HG02571 (cell line): Measurements from ENCODE around the gene CDKN2D.
A peak's percentile ranks its signal among the peaks of the same experiment; 100 is the strongest.
"Not testable (repeated sequence)": the region's sequence is repeated elsewhere in the genome, so short reads cannot be mapped to it uniquely, and the experiment has no call there.

Experiments
- ATAC-seq: cut with Tn5 transposase; IDR thresholded peaks from one replicate; pipeline ENCODE4 v1.9.1; 2021; ENCODE audit warnings: mild to moderate bottlenecking, moderate library complexity; ENCODE audit not compliant: unreplicated experiment

The CDKN2D gene

GRCh38 chr19:10582091-10582490 lies 13.3 kb upstream of the CDKN2D start:
- no peak for ATAC-seq

GRCh38 chr19:10580979-10581631 lies 12.3 kb upstream of the CDKN2D start:
- ATAC-seq: no peak

- ATAC-seq: no peak
Observed at GRCh38 chr19:10577951-10578350, 9.2 kb upstream of the CDKN2D start.

- no peak for ATAC-seq
Observed at GRCh38 chr19:10575011-10575716, 6.4 kb upstream of the CDKN2D start.

GRCh38 chr19:10574462-10574861 lies 5.7 kb upstream of the CDKN2D start:
- ATAC-seq: no peak

GRCh38 chr19:10573793-10574192 lies 5.0 kb upstream of the CDKN2D start:
- ATAC-seq: not testable (repeated sequence)

GRCh38 chr19:10568062-10568825 lies 535 bp downstream of the CDKN2D start:
- ATAC-seq: peak; percentile 1

GRCh38 chr19:10567656-10568055 lies 1.1 kb downstream of the CDKN2D start:
- no peak for ATAC-seq

GRCh38 chr19:10566658-10567410 lies 1.9 kb downstream of the CDKN2D start:
- ATAC-seq: no peak

GRCh38 chr19:10566408-10566657 lies 2.4 kb downstream of the CDKN2D start:
- no peak for ATAC-seq

- peak; percentile 58 for ATAC-seq
Observed at GRCh38 chr19:10565567-10566407, 3.0 kb downstream of the CDKN2D start, which contains the start of gene KRI1. Gene KRI1 (minus strand): TSS chr19:10566010. CDS start chr19:10565999, 11 bp downstream.

- ATAC-seq: no peak
Observed at GRCh38 chr19:10565028-10565566, 3.7 kb downstream of the CDKN2D start.

GRCh38 chr19:10562609-10563008 lies 6.2 kb downstream of the CDKN2D start:
- no peak for ATAC-seq

- ATAC-seq: no peak
Observed at GRCh38 chr19:10560154-10560553, 8.6 kb downstream of the CDKN2D start.

GRCh38 chr19:10557603-10558197 lies 11.1 kb downstream of the CDKN2D start:
- ATAC-seq: no peak

- no peak for ATAC-seq
Observed at GRCh38 chr19:10555610-10555973, 13.2 kb downstream of the CDKN2D start.

GRCh38 chr19:10554760-10555609 lies 13.8 kb downstream of the CDKN2D start:
- no peak for ATAC-seq

- no peak for ATAC-seq
Observed at GRCh38 chr19:10553943-10554381, 14.8 kb downstream of the CDKN2D start.
